HG02763 (cell line): ENCODE data around the gene KCNQ1OT1.

ENCODE experiments used
- ATAC-seq: cut with Tn5 transposase; IDR thresholded peaks from one replicate; pipeline ENCODE4 v1.9.1; 2021; ENCODE audit warnings: mild to moderate bottlenecking, moderate library complexity; ENCODE audit not compliant: unreplicated experiment

The KCNQ1OT1 gene

DNA sequence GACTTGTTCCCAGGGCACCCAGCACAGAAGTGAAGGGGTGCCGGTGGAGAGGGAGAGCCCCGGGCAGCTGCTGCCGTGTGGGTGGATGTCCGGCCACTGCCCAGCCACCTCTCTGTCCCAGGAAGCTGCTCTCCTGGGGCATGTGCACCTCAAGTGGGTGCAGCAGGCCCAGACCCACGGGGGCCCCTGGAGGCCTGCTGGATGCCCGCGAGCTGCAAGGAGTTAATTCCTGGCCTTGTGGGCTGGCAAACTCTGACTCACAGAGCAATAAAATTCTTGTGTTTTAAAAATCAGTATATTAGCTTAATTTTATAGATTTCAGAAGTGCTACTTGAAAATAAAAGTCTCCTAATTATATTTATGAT is 37.4 kb upstream of the KCNQ1OT1 start:
- ATAC-seq: no peak

DNA sequence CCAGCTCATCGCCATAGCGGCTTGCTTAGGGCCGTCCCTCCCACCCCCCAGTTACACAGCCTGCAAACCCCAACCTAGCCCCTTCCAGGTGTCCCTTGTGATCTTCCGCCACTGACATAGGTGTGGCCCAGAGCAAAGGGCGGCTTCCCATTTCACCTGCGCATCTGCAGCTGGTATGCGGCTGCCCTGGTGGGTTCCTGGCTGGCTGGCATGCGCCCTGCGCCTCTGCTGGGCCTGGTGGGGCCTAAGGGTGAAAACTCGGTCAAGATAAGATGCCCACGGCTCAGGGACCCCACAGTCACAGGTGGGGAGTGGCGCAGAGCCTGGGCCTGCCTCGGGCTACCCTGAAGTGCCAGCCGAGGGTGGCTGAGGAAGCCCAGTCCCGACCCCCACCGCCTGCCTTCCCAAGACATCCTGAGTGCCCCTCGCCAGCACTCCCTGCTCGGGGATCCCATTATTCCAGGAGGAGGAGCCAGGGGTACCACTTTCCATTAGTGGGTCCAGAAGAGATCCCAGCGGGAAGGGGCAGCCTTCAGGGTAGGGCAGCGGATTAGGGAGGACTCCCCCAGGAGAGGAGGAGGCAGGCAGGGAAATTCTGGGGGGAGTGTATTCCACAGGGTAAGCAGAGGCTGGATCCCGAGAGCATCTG is 36.9 kb upstream of the KCNQ1OT1 start:
- ATAC-seq: no peak

DNA sequence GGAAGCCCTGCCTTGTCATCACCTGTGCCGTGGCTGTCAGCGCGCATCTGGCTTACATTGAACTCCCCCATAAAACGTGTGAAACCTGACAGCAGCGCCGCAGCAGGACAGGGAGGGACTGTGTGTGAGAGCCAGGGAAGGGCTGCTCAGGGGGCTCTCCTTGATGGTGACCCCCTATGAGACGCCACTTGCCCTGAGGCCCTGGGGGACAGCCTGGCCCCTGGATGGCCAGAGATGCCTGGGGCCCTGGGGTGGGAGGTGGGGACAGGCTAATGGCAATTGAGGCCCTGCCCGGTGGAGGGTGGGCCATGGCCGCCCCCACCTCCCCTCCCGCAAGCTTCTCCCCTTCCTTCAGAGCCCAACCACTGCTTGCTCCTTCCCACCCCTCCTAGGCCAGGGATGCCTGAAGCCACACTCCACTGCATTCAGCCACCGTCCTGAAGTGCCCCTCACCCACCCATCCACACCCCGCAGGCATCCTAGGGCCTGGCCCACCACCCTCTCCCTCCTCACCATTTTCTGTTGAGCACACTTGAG is 35.3 kb upstream of the KCNQ1OT1 start:
- ATAC-seq: no peak

DNA sequence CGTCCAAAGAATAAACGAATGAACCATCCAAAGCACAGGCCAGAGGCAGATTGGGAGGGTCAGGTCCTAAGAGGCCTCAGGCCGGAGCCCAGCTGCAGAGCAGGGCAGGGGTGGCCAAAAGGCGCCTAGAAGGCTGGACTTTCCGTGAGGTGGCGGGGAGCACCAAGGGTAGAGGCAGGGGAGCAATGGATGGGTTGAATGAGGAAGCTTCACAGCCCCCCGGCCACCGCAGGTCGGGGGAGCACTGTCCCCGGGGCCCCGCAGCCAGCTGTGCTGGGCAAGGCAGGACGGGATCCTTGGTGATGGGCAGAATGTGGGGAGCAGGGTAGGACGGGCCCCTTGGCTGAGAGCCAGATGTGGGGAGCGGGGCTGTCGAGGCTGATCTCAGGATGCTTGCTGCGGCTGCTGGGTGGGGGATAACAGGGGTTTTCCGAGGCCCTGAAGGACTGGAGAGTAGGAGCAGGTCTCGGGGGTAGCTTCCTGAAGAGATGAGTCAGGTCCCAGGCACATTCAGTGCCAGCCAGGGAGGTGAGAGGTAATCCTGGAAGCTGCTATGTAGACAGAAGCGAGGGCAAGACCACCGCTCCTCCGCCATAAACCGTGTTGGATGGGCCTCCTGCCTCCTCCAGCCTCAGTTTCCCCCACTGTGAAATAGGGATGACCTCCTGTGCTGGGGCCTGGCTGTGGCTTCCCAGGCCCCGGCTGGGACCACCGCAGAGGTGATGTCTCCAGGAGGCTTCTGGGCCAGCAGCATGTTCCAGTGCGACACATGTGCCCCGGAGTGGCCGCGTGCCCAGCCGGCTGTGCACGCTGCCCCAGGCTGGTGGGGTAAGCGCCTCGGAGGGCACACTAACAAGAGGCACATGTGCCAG is 34.6 kb upstream of the KCNQ1OT1 start:
- no peak for ATAC-seq

DNA sequence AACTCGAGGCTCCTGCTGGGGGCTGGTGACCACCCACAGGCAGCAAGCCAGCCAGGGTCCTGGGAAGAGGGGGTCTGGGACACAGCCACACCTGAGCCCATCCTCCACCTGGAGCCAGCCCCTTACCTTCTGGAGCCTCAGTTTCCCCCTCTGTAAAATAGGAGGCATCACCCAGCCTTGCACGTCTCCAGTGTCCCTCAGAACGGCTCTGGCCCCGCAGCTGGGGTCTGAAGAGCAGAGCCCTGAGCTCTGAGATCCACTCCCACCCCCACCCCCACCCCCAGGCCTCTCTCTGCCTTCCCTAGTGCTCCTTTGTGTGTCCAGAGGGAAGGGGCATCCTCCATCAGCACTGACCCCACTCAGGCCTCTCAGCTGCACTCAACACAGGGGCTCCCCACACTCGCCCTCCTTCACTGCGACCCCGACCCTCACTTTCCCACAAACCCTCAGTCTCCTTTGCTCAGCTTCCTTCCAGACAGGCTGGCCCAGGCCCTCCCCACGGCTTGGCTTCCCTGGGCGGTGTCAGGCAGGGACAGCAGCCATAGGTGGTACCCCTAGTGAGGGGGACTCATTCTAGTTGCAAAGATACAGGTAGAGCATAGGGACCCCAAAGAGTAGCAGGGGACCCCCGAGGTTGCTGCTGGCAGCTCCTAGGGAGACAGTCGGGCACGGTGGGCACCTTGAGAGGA is 33.3 kb upstream of the KCNQ1OT1 start:
- no peak for ATAC-seq

DNA sequence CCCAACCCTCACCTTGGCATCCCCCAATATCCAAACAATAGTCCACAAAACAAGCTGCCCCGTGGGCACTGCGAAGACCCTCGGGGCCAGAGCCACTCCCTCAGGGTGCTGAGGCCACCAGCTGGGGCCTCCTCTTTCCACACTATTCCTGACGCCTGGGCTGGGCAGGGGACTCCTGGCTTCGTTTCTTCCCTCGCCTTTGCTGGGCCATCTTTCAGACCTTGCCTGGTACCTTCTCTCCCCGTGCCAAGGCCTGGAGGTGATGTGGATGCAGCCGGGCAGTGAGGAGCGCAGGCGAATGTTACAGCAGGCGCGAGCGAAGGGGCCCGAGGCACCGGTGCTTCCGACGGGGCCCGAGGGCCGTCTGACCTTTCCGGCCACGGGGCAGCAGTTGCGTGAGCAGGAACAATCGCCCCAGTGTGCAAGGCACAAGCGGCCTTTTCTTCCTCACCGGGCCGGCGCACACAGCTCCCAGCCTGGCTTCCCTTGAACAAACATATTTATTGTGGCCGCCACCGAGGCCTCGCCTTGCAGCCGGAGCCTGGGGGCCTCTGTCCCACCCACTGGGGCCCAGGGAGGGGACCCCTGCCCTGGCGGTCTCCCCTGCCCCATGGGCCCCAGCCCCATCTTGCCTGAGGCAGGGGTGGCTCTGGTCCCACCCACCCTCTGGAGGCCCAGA is 32.6 kb upstream of the KCNQ1OT1 start:
- ATAC-seq: no peak

DNA sequence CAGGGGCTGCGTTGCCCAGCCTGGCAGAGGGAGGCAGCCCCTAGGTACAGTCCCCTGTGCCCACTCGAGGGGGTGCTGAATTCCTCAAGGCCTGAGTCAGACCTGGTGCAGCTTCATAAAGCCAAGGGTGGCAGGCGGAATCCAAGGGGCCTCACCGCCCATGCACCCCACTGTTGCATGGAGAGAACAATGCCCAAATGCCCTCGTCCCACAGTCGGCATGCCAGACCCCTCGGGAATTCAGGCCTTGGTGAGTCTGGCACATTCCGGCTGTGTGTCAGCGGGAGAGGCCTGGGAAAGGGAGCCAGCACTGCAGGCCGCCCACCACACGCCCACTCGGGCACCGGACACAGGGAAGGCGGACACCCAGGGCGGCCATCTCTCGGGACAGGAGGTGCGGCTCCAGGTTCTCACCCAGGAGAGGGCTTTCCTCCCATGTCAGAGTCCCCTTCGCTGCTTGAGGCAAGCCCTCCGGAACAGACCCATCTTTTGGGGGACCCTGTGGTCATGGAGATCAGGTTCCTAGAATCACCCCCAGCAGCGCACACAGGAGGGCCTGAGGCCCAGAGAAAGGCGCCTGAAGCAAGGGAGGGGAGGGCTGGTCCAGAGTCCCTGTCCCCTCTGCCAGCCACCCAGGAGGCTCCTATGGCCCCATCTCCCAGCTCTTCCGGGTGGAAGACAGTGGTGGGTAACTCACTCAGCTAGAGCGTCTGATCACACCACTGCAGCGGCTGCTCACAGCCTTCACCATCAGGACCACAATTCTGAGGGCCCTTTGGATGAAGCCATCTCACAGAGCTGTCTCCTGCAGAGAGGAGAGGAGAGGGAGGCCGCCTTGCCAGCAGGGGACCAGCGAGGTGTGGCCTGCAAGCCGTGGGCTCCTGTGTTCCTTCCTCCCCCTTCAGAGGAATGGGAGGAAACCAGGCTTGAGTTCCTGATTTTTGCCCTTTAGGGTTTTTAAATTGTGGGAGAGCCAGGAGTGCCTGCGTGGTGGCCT is 31.6 kb upstream of the KCNQ1OT1 start:
- ATAC-seq: no peak

DNA sequence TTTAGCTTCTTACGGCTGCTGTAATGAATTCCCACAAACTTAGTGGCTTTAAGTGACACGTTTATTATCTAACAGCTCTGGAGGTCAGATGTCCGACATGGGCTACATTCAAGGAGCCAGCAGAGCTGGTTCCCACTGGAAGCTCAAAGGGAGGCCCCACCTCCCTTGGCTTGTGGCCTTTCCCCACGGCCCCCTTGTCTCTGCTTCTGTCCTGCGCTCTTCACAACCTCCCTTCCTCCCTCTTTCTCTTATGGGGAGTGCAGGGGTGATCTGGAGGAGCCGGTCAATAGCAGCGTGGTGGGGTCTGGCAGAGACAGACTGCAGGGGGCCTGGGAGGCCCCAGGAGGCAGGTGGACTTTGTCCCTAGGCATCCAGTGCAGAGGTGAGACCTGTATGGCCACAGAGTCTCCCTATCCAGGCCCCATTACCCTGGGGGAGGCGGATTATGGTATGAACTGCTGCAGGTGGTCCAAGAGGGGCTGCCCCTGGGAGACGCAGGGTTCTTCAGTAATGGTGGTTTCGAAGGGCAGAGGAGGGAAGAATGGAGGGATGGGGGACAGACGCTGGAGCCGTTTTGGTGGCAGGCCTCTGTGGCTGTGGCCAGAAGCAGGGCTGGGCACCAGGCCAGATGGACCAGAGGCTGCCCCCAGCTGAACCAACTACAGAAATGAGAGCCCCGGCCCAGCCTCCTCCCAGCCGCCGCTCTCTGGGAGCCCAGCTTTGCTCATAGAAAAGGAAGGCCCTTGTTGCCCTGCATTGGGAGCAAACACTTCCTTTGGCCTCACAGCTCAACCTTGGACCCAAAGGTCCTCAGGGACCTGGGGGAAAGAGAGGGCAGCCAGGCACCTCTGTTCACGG is 30.7 kb upstream of the KCNQ1OT1 start:
- ATAC-seq: no peak

DNA sequence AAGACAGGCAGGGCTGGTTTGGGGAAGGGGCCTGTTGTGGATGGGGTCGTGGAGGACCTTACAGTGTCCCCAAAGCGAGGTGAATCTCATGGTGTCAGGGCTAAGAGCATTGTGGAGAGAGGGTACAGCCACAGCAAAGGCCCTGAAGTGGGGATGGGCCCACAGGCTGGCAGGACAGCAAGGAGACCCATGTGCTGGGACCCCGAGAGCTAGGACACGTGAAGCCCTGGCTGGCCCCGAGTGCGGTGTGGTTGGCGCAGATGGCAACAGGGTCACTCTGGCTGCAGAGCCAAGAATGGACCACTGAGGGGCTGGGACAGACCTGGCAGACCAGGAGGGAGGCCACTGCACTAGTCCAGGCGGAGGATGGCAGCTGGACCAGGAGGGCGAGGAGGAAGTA is 30.0 kb upstream of the KCNQ1OT1 start:
- no peak for ATAC-seq

DNA sequence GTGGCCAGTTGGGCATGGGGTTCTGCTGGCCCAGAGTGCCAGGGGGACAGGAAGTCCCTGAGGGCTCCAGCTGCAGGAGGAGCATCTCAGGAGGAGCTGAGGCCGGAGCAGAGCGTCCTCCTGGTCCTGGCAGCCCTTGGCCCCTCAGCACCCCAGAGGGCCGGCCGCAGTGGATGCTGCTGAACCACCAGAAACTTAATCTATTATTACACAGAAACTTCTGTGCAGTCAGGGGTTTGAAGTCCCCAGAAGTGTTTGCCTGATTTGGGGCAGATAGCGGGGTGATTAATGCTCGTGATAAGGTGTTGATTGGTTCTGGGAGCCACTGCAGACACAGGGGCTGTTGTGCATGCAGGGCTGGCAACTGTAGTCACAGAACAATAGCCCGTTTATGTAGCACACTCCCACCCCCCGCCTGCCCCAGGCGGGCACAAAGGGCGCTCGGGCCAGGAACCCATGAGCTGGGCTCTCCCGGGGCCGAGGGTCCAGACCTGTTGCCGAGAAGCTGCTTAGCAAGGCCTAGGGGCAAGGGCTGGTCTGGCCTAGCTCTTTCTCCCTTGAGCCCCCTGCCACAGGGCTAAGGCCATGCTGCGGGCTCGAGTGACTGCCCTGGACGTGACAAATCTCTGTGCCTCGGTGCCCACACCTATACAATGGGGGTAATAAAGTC is 29.0 kb upstream of the KCNQ1OT1 start:
- ATAC-seq: no peak

DNA sequence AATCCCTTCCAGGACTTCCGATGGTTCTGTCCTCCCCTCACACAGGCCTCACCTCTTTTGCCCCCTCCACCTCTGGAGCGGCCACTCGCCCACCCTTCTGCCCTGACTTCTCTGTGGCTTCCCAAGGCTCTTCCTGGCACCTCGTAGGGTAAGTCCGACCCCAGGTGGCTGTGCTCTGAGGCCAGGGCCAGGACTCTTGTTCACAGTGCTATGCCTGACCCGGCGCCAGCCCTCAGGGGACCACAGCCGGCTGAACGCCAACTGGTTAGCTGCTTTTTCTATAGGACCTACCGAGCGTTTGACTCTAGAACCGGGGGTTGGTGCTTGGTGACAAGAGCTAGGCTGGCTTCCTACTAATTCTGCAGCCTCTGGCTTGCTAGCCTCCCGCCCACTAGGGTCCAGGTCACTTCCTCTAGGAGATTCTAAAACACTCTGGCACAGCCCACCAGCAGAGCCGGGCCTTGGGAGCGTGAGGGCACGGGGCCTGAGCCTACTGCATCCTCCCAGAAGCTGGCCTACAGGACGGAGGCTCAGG is 28.4 kb upstream of the KCNQ1OT1 start:
- no peak for ATAC-seq

DNA sequence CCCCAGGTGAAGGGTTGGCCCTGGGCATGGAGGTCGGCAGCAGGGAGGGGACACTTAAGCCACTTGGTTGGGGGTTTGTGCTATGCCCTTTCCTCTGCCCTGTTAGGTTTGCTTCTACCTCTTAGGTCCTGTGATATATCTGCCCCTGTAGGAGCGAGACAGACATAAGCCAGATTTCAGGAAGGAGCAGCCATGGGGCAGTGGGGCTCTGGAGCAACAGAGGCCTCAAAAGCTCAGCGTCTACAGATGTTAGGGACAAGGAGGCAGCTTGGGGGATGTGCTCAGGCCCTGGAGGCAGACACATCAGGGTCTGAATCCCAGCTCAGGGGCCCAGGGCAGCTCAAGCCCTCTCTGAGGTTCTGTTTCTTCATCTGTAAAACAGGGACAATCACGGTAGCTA is 27.2 kb upstream of the KCNQ1OT1 start:
- ATAC-seq: no peak

DNA sequence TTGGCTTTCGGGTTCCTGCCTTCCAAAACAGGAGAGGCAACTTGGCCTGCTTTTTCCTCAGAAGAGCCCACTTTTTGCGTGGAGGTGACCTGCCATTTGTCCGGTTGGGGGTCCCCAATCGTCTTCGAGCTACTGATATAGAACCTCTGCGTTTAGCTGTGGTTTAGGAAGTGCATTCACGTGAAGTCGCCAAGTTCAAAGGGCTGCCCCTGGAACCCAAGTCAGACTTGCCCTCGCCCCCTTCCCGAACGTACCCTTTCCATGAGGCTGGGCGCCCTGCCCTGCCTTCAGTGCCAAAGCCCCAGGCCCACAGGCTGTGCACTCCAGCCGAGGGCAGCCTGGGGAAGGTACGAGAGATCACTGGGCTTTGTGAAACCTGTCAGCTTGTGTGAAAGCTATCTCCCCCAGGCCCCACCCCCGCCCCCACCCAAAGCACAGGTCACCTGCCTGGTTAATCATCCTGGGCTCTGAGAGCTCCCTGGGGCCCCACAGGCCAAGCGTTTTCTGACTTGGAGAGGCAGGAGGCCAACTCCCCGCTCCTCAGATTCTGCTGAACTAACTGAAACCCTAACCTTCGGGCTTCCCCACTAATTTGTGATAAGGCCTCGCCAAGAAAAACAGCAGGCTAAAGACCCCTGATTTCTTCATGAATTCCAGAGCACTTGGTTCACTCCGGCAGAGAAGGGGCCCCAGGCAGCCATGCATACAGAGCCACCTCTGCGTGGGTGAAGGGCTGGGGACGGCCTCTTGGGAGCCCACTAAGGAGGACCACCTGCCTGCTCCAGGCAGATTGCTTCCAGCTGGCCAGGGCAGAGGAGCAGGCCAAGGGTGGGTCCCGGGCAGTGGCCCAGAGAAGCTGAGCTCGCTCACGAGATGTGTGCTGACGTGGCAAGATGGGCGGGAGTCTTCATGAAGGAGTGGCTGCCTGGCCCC is 25.8 kb upstream of the KCNQ1OT1 start:
- no peak for ATAC-seq

DNA sequence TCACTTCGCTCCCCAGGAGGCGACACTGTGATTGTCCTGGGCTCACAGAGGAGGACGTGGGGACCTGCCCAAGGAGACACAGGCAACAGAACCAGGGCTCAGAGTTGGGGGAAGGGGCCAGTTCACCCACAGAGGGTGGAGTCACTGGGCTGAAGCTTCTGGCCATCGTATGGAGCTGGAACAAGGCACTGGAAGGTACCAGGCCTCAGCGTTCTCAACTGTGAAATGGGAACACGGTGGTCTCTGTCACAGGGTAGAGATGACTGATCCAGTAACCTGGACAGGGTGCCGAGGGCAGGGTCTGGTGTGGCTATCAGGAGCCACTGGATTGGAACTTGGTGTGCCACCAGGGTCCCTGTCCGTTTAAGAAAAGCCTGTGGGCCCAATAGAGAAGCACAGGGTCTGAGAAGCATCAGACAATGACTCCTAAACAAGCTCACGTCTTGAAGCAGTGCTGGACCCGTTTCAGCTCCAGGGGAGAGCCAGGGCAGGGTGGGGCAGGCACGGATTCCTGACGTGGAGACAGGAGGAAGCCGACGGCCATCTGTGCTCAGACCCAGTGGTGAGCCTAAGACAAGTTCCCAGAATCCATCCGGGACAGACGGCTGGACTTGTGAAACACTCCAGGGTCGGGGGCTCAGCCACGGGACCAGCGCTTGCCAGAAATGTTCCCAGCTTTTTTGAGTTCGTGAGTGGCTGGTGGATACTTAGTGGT is 25.0 kb upstream of the KCNQ1OT1 start:
- no peak for ATAC-seq

DNA sequence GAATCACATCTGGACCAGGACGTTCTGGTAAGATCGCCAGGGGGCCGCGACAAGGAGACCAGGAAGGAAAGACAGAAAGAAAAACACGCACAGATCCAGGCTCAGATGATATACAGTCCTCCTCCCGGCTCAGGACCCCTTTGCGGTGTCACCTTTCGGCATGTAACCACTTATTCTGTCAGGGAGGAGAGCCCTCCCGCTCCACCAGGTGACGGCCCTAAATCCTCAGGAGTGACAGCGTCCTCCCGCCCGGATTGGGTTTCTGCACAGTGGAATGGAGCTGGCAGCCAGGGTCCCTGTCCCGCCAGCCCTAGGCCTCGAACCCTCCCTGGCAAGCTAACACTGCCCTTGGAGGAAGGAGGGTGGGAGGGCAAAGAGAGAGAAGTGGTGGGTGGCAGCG is 24.3 kb upstream of the KCNQ1OT1 start:
- no peak for ATAC-seq

DNA sequence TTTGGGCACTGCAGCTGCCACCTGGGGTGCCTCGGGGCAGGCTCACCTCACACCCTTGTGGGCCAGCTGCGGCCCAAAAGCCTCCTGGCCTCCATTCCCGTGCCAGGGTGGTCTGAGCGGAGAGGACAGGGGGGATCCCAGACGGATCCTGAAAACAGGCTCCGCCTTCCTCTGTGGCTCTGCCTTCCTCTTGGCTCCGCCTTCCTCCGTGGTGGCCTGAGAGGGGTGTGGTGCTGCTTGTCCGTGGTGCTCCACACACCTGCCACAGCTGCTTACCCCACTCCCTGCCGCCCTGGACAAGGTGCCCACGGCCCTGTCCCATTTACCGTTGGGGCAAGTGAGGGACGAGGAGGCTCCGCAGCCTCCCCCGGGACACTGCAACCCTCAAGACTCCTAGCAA is 23.2 kb upstream of the KCNQ1OT1 start:
- ATAC-seq: no peak
